HL-60 (cell line): ENCODE measurements around the gene ZMAT2.

Experiments
- CTCF ChIP-seq: IDR thresholded peaks from one replicate; pipeline ENCODE4 v1.5.1; 2011; ENCODE audit warnings: low read length, control low read depth, inconsistent platforms; ENCODE audit not compliant: insufficient read depth
- GABPA ChIP-seq: IDR thresholded peaks from 2 replicates; pipeline ENCODE4 v1.6.1; 2012; ENCODE audit warnings: low read depth
- POLR2AphosphoS5 ChIP-seq: IDR thresholded peaks from 2 replicates; pipeline ENCODE4 v1.6.1; 2012; ENCODE audit warnings: low read depth
- REST ChIP-seq: IDR thresholded peaks from 2 replicates; pipeline ENCODE4 v1.6.1; 2012; ENCODE audit warnings: low read depth; ENCODE audit not compliant: insufficient replicate concordance
- SPI1 ChIP-seq: IDR thresholded peaks from 2 replicates; pipeline ENCODE4 v1.6.1; 2012; ENCODE audit warnings: low read depth, mild to moderate bottlenecking, borderline replicate concordance

- TF ChIP-seq POLR2AphosphoS5 (no peak), CTCF (no peak), REST (no peak), GABPA (no peak), SPI1 (no peak)
Measured at GRCh38 chr5:140707812-140708211, 7.6 kb downstream of the ZMAT2 start.
